Measurements from ENCODE around the gene ANAPC1.
"Not testable (repeated sequence)": the region's sequence is repeated elsewhere in the genome, so short reads cannot be mapped to it uniquely, and the experiment has no call there.

Gene ANAPC1

DNA sequence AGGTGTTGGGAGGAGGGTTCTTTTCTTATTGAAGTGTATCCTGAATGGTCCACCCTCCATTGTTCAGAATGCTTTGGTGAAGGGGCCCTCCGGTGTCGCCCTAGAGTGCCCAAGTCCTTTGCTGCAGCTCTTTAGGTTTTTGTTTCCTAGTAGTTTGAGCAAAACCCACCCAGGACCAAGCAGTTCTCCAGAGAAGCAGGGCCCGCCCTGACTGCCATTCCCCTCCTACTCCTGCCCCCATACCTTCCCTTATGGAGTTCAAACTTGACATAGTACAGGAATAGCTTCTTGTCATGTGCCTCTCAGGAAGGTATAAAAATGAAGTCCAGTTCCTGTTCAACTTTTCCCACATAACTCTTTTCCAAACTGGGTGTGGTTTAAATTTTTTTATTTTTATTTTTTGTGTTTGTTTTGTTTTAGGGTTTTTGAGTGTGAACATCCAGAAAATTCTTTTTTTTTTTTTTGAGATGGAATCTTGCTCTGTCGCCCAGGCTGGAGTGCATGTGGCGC, 20.0 kb upstream of the ANAPC1 start:
- no peak for DNase-seq

DNA sequence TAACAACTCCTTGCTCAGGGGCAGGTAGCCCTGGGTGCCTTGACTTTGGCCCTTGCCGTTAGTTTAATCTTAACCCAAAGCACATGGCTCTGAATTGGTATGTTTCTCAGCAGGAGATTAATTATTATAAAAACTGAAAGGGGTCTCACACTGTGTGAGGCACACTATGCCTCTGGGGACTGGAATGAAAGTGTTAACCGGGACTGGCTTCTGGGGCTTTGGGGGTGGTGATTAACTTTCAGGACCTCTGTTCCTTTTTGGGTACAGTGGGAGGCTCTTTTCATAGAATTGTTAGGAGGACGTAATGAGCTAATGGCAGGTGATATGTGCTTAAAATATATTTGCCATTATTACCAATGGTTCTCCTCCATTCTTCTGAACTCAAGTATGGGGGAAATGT, 19.5 kb upstream of the ANAPC1 start:
- no peak for DNase-seq

DNA sequence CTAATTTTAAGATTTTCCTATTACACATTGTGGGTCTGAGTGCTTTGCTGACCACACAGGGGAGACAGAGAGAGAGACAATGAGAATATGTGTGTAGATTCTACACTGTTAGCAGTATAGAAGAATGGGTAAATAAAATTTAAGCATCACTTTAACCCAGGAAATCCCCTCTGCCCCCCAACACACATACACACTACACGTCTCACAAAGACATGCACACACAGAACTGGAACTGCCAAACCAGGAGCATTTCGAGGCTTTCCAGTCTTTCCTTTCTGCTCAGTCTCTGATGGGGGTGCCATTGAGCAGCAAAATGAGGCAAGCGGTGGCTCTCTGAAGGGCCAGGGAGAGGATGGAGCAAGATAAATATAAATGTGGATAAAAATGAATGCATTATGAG, 16.9 kb upstream of the ANAPC1 start:
- DNase-seq: no peak

DNA sequence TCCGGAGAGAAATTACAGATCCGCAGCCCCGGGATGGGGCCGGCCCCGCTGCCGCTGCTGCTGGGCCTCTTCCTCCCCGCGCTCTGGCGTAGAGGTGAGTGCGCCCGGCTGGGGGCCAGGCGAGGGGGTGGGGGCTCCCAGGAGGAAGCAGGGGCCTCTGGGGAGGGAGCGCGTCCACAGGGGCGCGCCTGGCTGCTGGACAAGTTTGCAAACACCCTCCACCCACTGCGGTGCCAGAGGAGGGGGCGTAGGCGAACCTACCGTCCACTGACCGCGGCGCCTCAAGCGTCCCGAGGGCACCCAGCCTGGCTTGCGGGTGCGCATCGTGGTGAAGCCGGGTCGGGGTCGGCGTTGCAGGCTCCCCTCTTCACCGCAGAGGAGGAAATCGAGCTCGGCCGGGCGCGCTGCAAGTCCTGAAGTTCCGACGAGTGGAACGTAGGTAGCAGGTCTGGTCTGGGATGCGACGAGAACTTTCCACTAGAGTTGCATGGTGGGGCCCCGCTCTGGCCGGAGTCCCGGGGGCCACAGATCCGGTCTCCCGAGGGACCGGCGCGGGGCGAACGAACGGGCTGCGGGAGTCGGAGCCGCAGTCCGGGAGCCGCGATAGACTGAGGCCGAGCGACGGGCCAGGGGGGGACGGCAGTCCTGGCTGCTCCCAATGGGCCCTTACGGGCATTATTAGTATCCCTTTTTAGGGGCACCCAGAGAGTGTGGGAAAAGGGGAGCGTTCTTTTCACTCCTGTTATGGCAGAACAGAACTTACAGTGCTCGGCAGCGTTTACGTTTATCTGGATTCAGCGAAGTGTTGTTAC, 14.9 kb upstream of the ANAPC1 start:
- DNase-seq: peak; percentile 71

DNA sequence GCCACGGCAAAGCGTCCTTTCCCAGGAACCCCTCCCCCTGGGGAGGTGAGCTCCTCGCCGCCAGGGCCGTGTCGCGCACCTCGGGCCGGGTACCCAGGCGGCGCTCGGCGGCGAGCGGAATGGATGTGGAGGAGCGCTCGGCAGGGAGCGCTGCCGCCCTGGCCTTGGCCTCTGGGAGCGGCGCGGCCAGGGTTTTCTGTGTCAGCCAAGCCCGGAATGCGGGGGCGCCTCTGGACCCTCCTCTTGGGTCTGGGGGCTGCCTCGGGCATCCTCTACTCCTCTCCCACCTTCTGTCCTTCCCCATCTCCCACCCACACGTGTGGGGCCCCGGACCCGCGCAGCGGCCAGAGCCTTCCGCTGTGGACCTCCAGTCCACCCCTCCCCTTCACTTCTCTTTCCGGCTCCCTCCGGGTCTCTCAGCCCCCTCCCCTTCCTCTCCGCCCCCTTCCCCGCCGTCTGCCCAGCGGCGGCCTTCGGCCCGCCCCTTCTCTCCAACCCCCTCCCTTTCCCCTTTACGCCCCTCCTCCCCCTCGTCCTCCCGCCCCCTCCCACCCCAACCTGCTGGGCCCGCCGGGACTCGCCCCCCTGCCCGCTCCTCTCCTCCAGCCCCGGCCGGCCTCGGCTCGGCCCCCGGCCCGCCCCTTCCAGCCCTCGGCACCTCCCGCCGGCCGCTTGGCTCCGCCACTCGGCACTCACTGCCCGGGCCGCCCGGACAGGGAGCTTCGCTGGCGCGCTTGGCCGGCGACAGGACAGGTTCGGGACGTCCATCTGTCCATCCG, 14.1 kb upstream of the ANAPC1 start, which contains the start of gene MERTK:
MERTK (plus strand) TSS at position 684 of the 779 bp plus-strand sequence. CDS start 129 bp downstream, outside the sequence.
- DNase-seq: peak; percentile 80

DNA sequence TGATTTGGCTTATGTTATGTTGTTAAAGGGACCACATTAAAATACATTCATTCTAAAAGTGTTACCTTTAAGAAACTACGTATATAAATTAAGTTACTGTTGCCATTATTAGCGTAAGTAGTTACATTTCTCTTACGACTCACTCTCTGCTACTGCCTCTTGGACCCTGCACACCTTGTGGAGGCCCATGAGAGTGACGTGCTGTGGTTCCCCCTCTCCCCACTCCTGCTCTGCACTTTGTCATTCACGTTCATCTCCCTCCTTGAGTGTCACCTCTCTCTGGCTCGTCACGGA, 13.6 kb upstream of the ANAPC1 start:
- DNase-seq: no peak

DNA sequence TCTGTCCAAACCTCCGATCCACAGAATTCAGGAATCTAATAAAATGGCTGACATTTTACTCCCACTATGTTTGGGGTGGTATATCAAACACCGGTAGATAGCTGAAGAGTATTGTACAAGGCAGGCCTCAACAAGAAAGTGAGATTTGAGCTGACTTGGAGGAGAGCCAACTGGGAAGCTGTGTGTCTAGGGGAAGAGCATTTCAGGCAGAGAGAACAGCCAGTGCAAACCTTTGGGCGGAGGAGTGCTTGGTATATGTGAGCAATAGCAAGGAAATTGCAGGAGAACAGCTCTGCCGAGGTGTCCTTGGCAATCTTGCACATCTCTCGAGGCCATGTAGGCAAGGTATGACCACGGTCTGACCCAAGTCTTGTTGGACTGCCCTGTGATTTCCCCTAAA, 12.6 kb upstream of the ANAPC1 start:
- DNase-seq: no peak

DNA sequence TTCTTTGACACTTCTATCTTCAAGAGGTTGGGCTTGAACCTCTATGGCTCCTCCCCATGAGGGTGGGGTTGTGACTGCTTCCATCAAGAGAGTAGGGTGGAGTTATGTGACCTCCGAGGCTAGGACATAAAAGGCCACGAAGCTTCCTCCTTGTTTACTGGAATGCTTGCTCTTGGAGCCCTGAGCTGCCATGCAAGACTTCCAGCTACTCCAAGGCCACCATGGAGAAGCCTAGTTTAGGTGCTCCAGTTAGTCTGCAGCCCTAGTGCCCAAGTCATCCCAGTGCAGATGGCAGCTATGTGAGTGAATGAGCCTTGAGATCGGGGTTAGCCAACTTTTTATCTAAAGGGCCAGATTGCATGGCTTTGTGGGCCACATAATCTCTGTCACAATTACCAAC, 12.0 kb upstream of the ANAPC1 start:
- DNase-seq: no peak

DNA sequence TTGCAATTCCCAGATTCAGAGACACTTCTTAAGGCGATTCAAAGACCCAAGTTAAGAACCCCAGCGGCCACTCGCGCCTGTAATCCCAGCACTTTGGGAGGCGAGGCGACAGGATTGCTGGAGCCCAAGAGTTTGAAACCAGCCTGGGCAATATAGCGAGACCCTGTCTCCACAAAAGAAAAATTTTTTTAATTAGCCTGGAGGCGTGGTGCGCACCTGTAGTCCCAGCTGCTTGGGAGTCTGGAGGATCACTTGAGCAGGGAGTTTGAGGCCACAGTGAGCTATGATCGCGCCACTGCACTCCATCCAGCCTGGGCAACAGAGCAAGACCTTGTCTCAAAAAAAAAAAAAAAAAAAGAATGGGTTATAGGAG, 585 bp upstream of the ANAPC1 start:
- no peak for DNase-seq

DNA sequence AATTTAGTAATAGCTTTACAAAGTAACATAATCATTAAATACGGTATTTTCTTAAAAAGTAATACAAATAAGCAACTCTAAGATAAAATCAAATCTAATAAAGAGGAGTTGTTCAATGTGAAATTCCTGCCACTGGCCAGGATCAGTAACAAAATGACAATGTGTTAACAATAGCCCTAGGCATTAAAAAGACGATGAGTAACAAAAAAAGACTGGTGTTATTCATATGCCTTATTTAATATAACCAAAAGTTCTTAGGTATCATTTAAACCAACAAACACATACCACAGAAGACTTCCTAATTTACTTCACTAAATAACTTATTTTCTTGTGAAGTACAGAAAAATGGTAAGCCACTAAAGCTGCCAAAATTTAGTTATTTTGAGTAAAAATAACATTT, 11.2 kb downstream of the ANAPC1 start:
- not testable (repeated sequence) for DNase-seq

DNA sequence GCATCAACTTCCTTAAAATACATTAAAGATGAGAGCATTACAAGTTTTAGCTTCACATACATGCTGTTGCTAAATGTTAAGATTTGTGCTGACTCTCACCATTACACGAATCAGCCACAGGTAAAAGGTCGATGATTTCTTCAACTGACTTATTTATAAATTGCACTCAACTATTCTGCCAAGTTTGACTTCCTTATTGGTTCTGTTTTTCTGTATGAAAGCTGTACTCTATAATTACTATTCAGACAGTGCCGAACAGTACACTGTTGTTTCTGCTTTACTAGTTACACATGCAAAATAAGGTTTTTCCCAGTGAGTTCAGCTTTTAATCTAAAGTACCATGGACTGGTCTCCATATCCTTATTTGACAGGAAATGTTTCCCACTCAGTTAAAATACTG, 18.9 kb downstream of the ANAPC1 start:
- not testable (repeated sequence) for DNase-seq

DNA sequence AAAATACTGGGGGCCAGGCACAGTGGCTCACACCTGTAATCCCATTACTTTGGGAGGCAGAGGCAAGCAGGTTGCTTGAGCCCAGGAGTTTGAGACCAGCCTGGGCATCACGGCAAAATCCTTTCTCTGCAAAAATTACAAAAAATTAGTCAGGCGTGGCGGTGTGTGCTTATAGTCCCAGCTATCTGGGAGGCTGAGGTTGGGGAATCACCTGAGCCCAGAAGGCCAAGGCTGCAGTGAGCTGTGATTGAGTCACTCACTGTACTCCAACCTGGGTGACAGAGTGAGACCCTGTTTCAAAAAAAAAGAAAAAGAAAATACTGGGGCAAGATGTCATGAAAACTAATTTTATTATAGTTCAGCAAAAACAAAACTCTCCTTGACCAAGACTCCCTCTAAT, 24.0 kb downstream of the ANAPC1 start:
- not testable (repeated sequence) for DNase-seq

DNA sequence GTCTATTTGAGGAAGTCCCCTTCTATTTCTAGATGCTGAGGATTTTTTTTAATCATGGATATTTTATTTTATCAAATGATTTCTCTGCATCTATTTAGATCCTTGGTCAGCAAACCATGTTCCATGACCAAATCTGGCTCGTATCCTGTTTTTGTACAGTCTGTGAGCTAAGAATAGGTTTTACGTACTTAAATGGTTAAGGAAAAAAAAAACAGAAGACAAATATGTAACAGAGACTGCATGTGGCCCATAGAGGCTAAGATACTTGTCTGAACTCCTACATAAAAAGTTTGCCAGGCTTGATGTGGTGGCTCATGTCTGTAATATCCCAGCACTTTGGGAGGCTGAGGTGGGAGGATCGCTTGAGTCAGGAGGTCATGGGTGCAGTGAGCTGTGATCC, 31.4 kb downstream of the ANAPC1 start:
- DNase-seq: not testable (repeated sequence)

DNA sequence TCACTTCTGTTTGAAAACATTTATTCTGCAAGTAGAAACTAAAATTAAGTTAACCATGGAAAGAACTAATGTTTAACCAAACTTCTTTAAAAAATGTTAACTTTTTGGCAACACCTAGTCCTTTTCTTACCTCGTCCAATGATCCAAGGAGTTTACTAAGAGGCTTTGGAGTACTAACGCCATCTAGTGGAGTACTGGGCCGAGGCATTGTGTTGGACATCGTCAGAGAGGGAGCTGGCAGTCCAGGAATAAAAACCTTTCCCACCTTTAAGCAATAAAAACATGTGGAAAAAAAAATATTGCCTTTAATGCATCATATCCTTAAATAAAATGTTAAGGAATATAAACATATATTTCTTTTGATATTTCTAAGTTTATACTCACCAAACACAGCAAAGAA, 33.3 kb downstream of the ANAPC1 start:
- not testable (repeated sequence) for DNase-seq

DNA sequence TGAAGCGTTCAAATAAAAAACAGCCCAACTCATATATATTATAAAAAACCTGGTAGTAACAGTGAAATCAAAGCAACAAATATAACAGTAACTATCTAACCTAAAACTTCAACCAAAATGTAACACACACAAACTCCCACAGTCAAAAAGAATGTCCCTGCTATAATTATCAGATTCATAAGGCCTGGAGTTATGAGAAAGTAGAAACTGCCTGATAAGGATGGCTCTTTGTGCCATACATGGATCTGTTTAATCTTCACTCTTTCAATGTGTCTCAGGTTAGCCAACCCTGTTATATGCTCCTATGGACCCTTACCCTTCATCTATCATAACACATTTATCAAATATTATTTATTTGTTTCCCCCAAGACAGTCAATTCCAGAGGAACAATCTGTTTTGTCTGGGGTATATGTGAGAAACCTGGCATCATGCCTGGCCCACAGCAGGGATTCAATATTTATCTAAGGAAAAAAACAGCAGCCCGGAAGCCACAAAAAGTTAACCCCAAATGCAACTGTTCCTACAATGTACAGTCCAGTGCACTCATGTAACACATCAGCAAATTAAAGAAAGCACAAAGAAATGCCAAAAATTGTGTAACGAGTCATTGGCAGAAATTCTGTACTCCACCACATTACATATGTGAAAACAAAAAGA, 44.2 kb downstream of the ANAPC1 start:
- not testable (repeated sequence) for DNase-seq

DNA sequence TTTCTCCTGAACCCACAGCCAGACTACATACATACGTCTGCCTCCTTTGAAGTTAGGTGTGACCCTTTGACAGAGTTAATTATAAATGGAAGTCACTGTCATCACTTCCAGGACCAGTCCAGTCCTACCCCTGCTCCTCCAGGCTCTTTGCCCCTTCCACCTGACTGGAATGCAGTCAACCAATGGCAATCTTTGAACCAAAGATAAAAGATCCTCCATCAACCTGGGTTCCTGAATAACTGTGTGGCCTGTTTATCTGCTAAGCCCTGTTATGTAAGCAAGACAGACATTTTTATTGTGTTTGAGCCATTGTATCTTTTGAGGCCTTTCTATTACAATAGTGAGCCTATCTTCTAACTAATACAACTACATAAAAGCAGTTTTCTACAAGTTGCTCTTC, 45.0 kb downstream of the ANAPC1 start:
- DNase-seq: not testable (repeated sequence)

DNA sequence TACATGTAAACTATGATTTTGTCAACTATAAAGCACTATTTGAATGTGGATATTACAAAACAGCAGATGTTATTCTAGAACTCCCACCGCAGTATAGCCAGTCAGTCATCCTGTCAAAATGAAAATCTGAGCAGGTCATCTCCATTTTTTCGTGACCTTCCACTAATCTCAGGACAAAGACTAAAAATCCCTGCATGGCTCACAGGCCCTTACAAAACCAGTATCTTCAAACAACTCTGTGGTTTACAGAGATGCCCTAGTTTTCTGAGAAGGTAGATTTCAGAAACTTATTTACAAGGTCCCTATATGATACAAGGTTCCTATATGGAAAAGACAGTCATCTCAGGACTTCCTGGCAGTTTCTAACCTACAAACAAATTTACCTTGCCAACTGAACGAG, 49.8 kb downstream of the ANAPC1 start:
- not testable (repeated sequence) for DNase-seq

DNA sequence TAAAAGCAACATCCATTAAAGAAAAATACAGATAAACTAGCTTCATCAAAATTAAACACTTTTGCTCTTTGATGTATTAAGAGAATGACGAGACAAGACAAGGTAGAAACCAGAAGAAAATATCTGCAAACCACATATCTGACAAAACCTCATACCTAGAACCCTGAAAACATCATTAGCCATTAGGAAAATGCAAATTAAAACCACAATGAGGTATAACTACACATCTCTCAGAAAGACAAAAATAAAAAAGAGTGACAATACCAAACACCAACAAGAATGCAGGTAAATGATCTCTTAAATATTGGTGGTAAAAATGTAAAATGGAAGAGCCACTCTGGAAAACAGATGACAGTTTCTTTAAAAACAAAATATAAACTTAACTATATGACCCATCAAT, 53.5 kb downstream of the ANAPC1 start:
- not testable (repeated sequence) for DNase-seq

DNA sequence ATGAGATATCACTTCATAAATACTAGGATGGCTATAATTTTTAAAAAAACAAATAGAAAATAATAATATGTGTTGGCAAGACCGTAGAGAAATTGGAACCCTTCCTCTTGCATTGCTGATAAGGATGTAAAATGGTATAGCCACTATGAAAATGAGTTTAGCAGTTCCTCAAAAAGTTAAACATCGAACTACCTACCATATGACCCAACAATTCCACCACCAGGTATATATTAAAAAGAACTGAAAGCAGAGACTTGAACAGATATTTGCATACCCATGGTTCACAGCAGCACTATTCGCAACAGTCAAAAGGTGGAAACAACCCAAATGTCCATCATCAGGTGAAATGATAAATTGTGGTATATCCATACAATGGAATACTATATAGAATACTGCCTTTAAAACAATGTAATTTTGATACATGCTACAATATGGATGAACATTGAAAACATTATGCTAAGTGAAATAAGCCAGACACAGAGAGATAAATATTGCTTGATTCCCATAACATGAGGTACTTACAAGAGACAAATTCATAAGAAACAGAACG, 55.7 kb downstream of the ANAPC1 start:
- not testable (repeated sequence) for DNase-seq

DNA sequence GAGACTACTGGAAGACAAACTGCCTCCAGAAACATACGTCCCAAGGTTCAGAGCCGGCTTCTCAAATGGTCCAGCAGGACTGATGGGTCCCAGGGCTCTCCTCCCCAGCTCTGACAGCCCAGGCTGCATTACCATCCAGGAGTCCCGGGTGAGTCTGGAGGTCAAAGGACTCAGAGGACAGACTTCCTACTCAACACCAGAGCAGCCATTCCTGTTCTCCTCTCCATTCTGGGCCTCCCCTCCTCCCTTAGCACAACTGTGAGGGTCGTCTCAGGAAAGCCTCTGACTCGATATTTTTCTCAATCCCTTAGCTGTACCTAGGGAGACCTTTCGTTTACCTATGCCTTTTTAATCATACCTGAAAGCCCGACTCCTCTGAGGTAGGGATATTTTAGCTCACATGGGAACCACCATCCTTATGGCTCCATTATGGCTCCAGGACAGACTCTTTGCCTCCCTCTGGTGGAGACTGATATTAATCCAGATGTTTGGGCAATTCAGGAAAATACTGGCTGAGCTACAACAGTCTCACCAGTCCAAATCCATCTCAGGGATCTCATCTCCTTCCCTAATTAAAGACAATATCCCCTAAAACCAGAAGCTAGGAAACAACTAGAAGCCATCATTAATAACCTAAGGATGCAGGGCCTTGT, 70.9 kb downstream of the ANAPC1 start:
- not testable (repeated sequence) for DNase-seq

DNA sequence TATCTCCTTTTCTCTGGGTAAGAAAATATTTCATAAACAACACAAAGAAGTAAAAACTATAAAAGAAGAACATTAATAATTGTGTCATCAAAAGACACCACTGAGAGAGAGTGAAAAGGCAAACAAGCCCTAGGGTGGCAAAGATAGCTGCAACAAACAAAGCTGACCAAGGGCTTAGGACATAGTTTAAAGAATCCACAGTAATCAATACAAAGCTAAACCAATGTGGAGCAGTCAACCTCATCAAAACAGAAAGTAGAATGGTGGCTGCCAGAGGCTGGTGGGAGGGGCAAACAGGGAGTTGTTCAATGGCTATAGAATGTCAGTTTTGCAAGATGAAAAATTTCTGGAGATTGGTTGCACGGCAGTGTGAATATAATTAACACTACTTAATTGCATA, 93.4 kb downstream of the ANAPC1 start:
- DNase-seq: not testable (repeated sequence)

DNA sequence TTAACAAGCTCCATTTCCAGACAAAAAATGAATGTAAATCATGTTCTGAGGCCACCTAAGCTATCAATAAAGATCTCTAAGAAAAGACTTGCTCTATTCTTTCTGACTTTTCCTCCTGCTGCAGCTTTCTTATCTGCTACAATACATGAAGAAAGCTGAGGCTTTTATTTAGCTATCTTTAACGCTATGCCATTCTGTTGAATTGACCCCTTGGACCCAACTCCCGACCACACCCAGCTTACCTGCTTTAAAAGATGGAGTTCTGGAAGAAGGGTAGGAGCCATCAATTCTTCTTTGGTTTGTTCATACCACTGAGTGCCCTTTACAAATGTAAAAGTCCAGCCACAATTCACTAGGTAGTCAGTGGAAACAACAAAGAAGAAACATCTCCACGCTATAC, 99.9 kb downstream of the ANAPC1 start:
- not testable (repeated sequence) for DNase-seq

DNA sequence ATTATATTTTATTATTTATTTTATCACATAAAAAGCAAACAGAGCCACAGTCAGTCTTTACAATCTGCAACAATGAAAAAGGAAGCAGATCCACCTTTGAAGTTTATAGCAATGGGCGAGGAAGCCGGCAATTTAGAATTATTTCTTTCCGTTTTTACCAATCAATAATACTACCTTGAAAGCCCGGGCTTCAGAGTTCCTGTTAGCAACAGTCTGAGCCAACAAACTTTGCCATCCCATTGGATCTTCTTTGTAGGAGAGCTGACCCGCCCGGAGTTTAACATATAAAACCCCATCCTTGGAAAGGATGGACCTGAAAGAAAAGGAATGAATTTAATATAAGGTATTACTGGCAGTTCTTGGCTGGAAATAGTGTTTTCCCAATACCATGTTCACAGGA, 101.8 kb downstream of the ANAPC1 start:
- not testable (repeated sequence) for DNase-seq

Measured in activated CD8-positive, alpha-beta memory T cell treated with anti-CD3 and anti-CD28 coated beads for 24 hours (primary cell).